NCI-H1417 treated with DMSO at 0.1 percent for 48 hours (cell line): ENCODE measurements around the gene NALCN.
A peak's percentile ranks its signal among the peaks of the same experiment; 100 is the strongest.

Experiments used
- DNase-seq: peaks from one replicate; lab custom pipeline; 2025; lab: John Stamatoyannopoulos, UW

Gene NALCN

GRCh38 chr13:101291206-101291605 is 125.1 kb downstream of the NALCN start:
- no peak for DNase-seq

- peak; percentile 91 for DNase-seq
Measured at GRCh38 chr13:101289764-101290163, 126.5 kb downstream of the NALCN start.

DNA sequence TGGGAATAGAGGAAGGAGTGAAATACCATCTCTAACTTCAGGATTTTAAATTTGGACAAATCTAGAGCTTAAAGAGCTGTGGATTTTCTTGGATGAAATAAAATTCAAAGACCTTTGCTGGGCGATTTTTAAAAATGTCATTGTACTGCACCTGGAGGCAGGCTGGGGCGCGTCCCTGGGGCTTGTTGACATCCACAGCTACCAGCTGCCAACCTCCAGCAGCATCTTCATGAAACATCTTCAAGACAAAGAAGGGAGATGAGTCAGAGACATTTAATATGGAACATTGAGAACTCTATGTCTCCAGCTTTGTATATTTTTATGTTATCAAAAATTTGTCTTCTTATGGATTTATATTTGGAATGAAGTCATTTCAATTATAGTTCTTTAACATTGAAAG is 132.5 kb downstream of the NALCN start:
- no peak for DNase-seq

- DNase-seq: no peak
Measured at GRCh38 chr13:101272886-101273285, 143.4 kb downstream of the NALCN start.

- no peak for DNase-seq
Measured at GRCh38 chr13:101271681-101272245, 144.5 kb downstream of the NALCN start.

- no peak for DNase-seq
Measured at GRCh38 chr13:101267656-101268055, 148.7 kb downstream of the NALCN start.

DNA sequence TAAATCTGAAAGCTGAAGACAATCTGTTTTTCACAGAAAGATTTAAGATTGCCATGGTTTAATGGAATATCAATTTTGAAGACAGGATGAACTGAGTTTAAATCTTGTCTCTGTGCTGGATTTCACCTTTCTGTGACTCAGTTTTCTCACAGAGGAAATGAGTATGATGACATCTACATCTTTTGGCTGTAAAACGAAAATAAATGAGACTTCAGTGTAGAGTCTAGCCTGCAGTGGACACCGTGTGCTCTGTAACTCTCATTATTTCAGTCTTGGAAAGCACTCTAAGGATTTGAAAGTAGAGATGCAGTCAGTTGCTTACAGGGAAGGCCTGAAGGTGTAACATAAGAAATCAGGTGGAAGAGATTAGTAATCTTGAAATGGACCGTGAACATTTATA is 150.4 kb downstream of the NALCN start:
- no peak for DNase-seq

DNA sequence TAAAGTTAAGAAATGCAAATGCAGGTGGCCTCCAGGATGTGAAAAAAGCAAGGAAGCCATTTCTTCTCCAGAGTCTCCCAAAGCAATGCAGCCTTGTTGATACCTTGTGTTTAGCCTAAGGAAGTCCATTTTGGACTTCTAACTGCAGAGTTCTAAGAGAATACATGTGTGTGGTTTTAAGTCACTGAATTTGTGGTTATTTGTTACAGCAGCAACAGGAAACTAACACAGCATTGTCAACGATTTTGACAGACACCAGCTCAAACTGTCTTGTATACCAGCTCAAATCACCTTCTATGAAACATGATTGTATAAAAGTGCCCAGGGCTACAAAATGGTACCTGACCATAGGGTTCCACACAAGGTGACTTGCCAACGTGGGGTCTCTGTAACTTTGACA is 151.4 kb downstream of the NALCN start:
- no peak for DNase-seq

DNA sequence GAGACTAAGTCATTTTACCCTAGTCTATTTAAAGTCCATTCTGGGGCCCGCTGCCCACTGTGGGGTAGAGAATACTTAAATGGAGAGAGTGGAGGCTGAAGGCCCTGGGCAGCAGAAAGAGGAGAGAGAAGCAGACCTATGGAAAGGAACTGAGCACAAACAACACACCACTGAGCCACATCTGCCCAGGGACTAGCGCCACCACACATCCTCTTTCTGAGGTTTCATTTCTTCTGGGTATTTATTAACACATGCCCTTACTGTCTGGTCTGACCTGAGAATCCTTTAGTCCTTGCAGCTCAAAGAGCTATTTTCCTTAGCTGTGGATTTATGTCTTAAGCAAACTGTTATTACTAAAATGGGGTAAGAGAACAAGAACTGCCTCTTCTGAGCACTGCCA is 154.0 kb downstream of the NALCN start:
- DNase-seq: no peak

- DNase-seq: no peak
Measured at GRCh38 chr13:101258509-101258908, 157.8 kb downstream of the NALCN start.

- no peak for DNase-seq
Measured at GRCh38 chr13:101258071-101258470, 158.2 kb downstream of the NALCN start.

GRCh38 chr13:101248739-101249514 is 167.4 kb downstream of the NALCN start:
- no peak for DNase-seq

GRCh38 chr13:101242720-101243119 is 173.6 kb downstream of the NALCN start:
- no peak for DNase-seq

DNA sequence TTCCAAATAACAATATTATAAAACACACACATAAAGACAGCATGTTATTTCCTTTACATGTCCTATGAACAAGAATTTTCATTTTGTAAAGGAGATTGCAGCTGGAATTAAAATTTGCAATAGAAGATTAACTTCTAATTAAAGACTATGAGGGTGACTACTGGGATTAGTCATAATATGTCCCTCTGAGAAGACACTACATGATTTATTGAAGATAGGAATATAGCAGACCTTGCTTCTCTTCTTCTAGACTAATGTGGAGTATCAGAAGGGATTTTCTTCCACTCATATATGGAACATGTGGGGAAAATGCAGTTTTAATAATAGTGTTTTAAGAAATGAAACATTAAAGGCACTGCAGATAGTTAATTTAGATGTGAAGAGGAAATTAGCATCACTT is 177.8 kb downstream of the NALCN start:
- DNase-seq: no peak

GRCh38 chr13:101231751-101232428 is 184.4 kb downstream of the NALCN start:
- DNase-seq: no peak

- DNase-seq: no peak
Measured at GRCh38 chr13:101230271-101230890, 185.9 kb downstream of the NALCN start.

DNA sequence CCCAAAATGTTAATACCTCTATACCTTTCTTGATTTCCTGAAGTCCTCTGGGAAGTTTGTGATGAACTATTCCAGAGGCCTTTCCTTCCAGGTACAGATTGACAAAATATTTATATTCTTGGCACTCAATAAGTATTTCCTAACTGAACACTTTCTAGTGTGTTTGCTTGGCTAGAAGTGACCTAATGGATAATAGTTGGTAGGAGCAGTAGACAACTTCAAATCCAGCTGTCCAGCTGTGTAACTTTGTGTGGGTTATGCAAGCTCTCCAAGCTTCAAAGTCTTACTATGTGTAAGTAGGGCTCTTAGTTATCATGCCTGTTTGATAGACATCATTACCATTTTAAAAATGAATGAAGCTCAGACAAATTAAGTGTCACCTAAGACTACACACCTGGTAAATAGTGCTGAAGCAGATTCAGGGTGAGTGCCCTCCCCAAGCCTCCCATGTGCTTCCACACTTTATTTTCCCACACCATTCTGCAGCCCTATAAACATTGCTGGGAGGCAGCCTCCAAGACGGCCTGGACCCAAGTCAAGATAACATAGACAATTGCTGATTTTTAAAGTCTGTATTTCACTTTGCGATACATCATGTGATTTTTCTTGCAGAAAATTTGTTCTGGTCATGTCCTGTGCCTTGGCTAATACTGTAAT is 196.6 kb downstream of the NALCN start:
- no peak for DNase-seq

GRCh38 chr13:101218484-101218883 is 197.8 kb downstream of the NALCN start:
- no peak for DNase-seq

DNA sequence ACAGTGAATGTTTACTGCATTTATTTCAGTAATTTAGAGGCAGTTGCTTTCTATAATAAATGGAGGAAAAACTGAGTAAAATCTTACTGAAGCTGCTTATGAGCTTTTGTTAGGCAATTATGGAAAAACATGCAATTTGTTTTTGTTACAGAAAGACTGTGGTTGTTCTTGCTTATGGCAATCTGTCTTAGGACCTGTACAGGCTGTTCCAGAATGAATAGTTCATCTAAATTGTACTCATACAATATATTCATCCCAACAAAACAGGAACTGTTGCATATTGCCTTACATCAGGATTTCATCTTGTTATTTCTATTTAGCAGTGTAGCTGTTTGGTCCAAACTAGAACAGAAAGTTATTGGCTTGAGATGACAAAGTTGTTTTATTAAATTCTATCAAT is 199.2 kb downstream of the NALCN start:
- no peak for DNase-seq

GRCh38 chr13:101211261-101211660 is 205.0 kb downstream of the NALCN start:
- DNase-seq: no peak

DNA sequence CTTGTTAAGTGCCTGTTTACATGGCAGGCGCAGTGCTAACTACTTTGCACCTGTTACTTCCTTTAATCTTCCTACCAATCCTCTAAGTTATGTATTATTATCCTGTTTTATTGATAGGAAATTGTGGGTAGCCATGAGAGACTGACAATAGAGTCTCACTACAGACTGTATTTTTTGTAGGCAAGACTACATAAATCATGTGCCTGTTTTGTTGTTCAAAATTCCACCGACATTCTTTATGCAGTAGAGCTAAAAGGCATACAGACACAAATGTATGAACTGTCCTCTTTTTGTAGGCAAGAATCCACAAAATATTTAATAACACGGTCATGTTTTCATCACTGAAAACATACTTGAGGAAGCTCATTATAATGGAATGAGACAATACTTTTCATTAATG is 205.5 kb downstream of the NALCN start:
- no peak for DNase-seq

GRCh38 chr13:101209206-101209893 is 207.0 kb downstream of the NALCN start:
- DNase-seq: no peak
